DND-41 (cell line): ENCODE measurements around the gene RAB6B.

Experiments
- ATAC-seq: fragments of 200-7000 bp; cut with Tn5 transposase; 3 replicates; pipeline ENCODE4 v1.9.1; 2021; ENCODE audit warnings: low read depth; ENCODE audit not compliant: insufficient read depth
- DNase-seq: peaks from one replicate; pipeline ENCODE4 v3.0.0-alpha.2; 2020
- H2AFZ ChIP-seq: 2 replicates; pipeline ENCODE4 v1.6.0; 2012; ENCODE audit warnings: low read depth, low read length
- H3K27ac ChIP-seq: 2 replicates; pipeline ENCODE4 v1.5.1; 2012; ENCODE audit warnings: low read length, inconsistent platforms
- H3K27me3 ChIP-seq: fragments of 200-600 bp; sonication (generic); 2 replicates; pipeline ENCODE4 v1.6.0; 2012; ENCODE audit warnings: low read length, mild to moderate bottlenecking, inconsistent platforms; ENCODE audit not compliant: insufficient read depth, poor library complexity
- H3K36me3 ChIP-seq: 2 replicates; pipeline ENCODE4 v1.5.1; 2012; ENCODE audit warnings: low read length, inconsistent platforms; ENCODE audit not compliant: insufficient read depth
- H3K4me1 ChIP-seq: 2 replicates; pipeline ENCODE4 v1.5.1; 2012; ENCODE audit warnings: mild to moderate bottlenecking, low read length; ENCODE audit not compliant: insufficient read depth
- H3K4me2 ChIP-seq: 2 replicates; pipeline ENCODE4 v1.6.0; 2012; ENCODE audit warnings: mild to moderate bottlenecking, moderate library complexity, low read length, inconsistent platforms; ENCODE audit not compliant: insufficient read depth
- H3K4me3 ChIP-seq, 2 experiments: fragments of 200-600 bp in 1 of 2; shearing (Covaris generic) in 1 of 2; 2 replicates each; pipeline ENCODE4 v1.5.1; 2012 to 2016; ENCODE audit warnings: inconsistent platforms in 2 of 2, low read length in 2 of 2, mild to moderate bottlenecking in 2 of 2, low read depth in 1 of 2, moderate library complexity in 1 of 2
- H3K79me2 ChIP-seq: 2 replicates; pipeline ENCODE4 v1.6.0; 2012; ENCODE audit warnings: low read length, inconsistent platforms; ENCODE audit not compliant: insufficient read depth
- H3K9ac ChIP-seq: 2 replicates; pipeline ENCODE4 v1.6.0; 2012; ENCODE audit warnings: low read depth, mild to moderate bottlenecking, inconsistent platforms, low read length, moderate library complexity
- H3K9me3 ChIP-seq: 2 replicates; pipeline ENCODE4 v1.5.1; 2012; ENCODE audit warnings: low read length, moderate library complexity, mild to moderate bottlenecking, inconsistent platforms; ENCODE audit not compliant: insufficient read depth, severe bottlenecking
- H4K20me1 ChIP-seq: 2 replicates; pipeline ENCODE4 v1.6.0; 2012; ENCODE audit warnings: low read length; ENCODE audit not compliant: insufficient read depth
- CTCF ChIP-seq: IDR thresholded peaks from 2 replicates; pipeline ENCODE4 v1.5.1; 2012; ENCODE audit warnings: borderline replicate concordance, low read length, moderate library complexity, mild to moderate bottlenecking; ENCODE audit not compliant: poor library complexity, severe bottlenecking; ENCODE audit errors: extremely low read depth
- EZH2 ChIP-seq: IDR thresholded peaks from 3 replicates; pipeline ENCODE4 v1.6.1; 2012; ENCODE audit warnings: borderline replicate concordance, low read depth, mild to moderate bottlenecking, moderate library complexity, low read length, inconsistent platforms; ENCODE audit not compliant: severe bottlenecking

The RAB6B gene

GRCh38 chr3:133835418-133835743 is 60.3 kb downstream of the RAB6B start:
- no peak overlapping the region for H3K9ac ChIP-seq
- no peak overlapping the region for H2AFZ ChIP-seq
- DNase-seq (no peak), ATAC-seq (no peak)
- TF ChIP-seq EZH2, result no peak
- no peak for TF ChIP-seq CTCF
- H3K79me2 ChIP-seq, result no peaks in the 10 kb centered on the region
- no peaks in the 10 kb centered on the region for H3K9me3 ChIP-seq
- no peaks in the 10 kb centered on the region for H3K4me1 ChIP-seq
- H3K27me3 ChIP-seq, result no peaks in the 10 kb centered on the region
- H3K36me3 ChIP-seq, result no peaks in the 10 kb centered on the region
- H3K4me2 ChIP-seq, result no peak overlapping the region
- H4K20me1 ChIP-seq, result no peaks in the 10 kb centered on the region
- H3K4me3 ChIP-seq, result no peak overlapping the region
- no peak overlapping the region for H3K27ac ChIP-seq

GRCh38 chr3:133834621-133835417 is 60.9 kb downstream of the RAB6B start:
- TF ChIP-seq EZH2, result no peak
- no peaks in the 10 kb centered on the region for H4K20me1 ChIP-seq
- no peaks in the 10 kb centered on the region for H3K9me3 ChIP-seq
- H3K4me3 ChIP-seq, result no peak overlapping the region
- DNase-seq (no peak), ATAC-seq (no peak)
- H3K4me1 ChIP-seq, result no peaks in the 10 kb centered on the region
- no peaks in the 10 kb centered on the region for H3K27me3 ChIP-seq
- H3K4me2 ChIP-seq, result no peak overlapping the region
- no peak overlapping the region for H3K27ac ChIP-seq
- no peaks in the 10 kb centered on the region for H3K79me2 ChIP-seq
- no peak overlapping the region for H3K9ac ChIP-seq
- H2AFZ ChIP-seq, result no peak overlapping the region
- no peaks in the 10 kb centered on the region for H3K36me3 ChIP-seq

- Histone ChIP-seq H3K4me2 (no peak overlapping the region), H3K36me3 (no peaks in the 10 kb centered on the region), H3K27me3 (no peaks in the 10 kb centered on the region), H3K27ac (no peak overlapping the region), H3K4me1 (no peaks in the 10 kb centered on the region), H3K9ac (no peak overlapping the region), H2AFZ (no peak overlapping the region), H3K4me3 (no peak overlapping the region), H3K9me3 (no peaks in the 10 kb centered on the region), H3K79me2 (no peaks in the 10 kb centered on the region), H4K20me1 (no peaks in the 10 kb centered on the region)
- TF ChIP-seq EZH2 (no peak), CTCF (no peak)
- ATAC-seq (no peak), DNase-seq (no peak)
Measured at GRCh38 chr3:133833880-133834620, 61.6 kb downstream of the RAB6B start.

- no peaks in the 10 kb centered on the region for H3K36me3 ChIP-seq
- no peaks in the 10 kb centered on the region for H3K4me1 ChIP-seq
- no peaks in the 10 kb centered on the region for H3K79me2 ChIP-seq
- DNase-seq, result no peak
- no peaks in the 10 kb centered on the region for H4K20me1 ChIP-seq
- H3K4me3 ChIP-seq, result no peak overlapping the region
- no peak overlapping the region for H3K27ac ChIP-seq
- ATAC-seq, result no peak
- no peaks in the 10 kb centered on the region for H3K27me3 ChIP-seq
- no peak overlapping the region for H3K9ac ChIP-seq
- no peak overlapping the region for H2AFZ ChIP-seq
- H3K9me3 ChIP-seq, result no peaks in the 10 kb centered on the region
- no peak overlapping the region for H3K4me2 ChIP-seq
- no peak for TF ChIP-seq CTCF
- no peak for TF ChIP-seq EZH2
Measured at GRCh38 chr3:133833267-133833666, 62.4 kb downstream of the RAB6B start.
